Gastroesophageal sphincter (tissue), 4 donors: ENCODE data around the gene TATDN2. TPM values are rescaled to one million over a fixed set of nuclear protein-coding genes. Genes with fewer than 3 reads are reported as not detected.

ENCODE experiments used
- ATAC-seq: fragments of 150-250 bp; one replicate; pipeline ENCODE4 v1.9.1; 2016; ENCODE audit warnings: mild to moderate bottlenecking, moderate library complexity
- H3K27ac ChIP-seq, 4 donors: fragments of 200-600 bp; sonication (generic) in 3 of 4; 1 replicate in 3 of 4; 2 replicates in 1 of 4; pipeline ENCODE4 v1.5.1; 2016 to 2019
- H3K27me3 ChIP-seq: fragments of 200-600 bp; sonication (generic); one replicate; pipeline ENCODE4 v1.5.1; 2019
- H3K36me3 ChIP-seq, 2 donors: fragments of 200-600 bp; sonication (generic); one replicate each; pipeline ENCODE4 v1.5.1; 2019; ENCODE audit warnings: control low read depth in 1 of 2
- H3K4me1 ChIP-seq, 3 donors: fragments of 200-600 bp; sonication (generic); 1 replicate in 2 of 3; 2 replicates in 1 of 3; pipeline ENCODE4 v1.5.1; 2016 to 2019; ENCODE audit warnings: control low read depth in 2 of 3
- H3K4me3 ChIP-seq, 2 donors: fragments of 200-600 bp; sonication (generic); one replicate each; pipeline ENCODE4 v1.5.1; 2019; ENCODE audit warnings: mild to moderate bottlenecking in 1 of 2, moderate library complexity in 1 of 2
- H3K9me3 ChIP-seq, 3 donors: fragments of 200-600 bp; sonication (generic); one replicate each; pipeline ENCODE4 v1.5.1; 2017 to 2019; ENCODE audit warnings: control low read depth in 2 of 3
- CTCF ChIP-seq, 4 experiments: fragments of 200-600 bp in 2 of 4; fragments of 450-650 bp in 2 of 4; sonication (generic) in 1 of 4; IDR thresholded peaks; one replicate each; pipeline ENCODE4 v1.5.1; 2017 to 2019; ENCODE audit warnings: antibody characterized with exemption in 4 of 4, mild to moderate bottlenecking in 2 of 4, moderate library complexity in 2 of 4
- EP300 ChIP-seq: sonication (generic); formaldehyde crosslinking; IDR thresholded peaks from one replicate; pipeline ENCODE4 v1.6.1; 2017; ENCODE audit warnings: antibody characterized with exemption, mild to moderate bottlenecking
- POLR2A ChIP-seq, 2 donors: fragments of 450-650 bp; IDR thresholded peaks; one replicate each; pipeline ENCODE4 v1.6.1; 2017; ENCODE audit warnings: antibody characterized with exemption in 2 of 2, mild to moderate bottlenecking in 2 of 2, moderate library complexity in 1 of 2
- POLR2AphosphoS5 ChIP-seq: sonication (generic); formaldehyde crosslinking; IDR thresholded peaks from one replicate; pipeline ENCODE4 v1.6.1; 2017; ENCODE audit warnings: antibody characterized with exemption
- WGBS, 2 donors: methylation state at CpG; one replicate each; pipeline ENCODE4 v1.1.5; 2018; ENCODE audit warnings: low coverage in 1 of 2; 5-methylcytosine and 5-hydroxymethylcytosine counted together
- total RNA-seq, 4 donors: library from RNA; depleted of rRNA; stranded (reverse); fragments of >200 nt; gene quantifications; one replicate each; pipeline ENCODE4 v1.1.0, GENCODE V29; 2016

TATDN2 gene
- total RNA-seq, 4 donors from 2014 or later = 10.0 to 28.4 (median 22.6) TPM

- no peaks in the 10 kb centered on the region for H3K4me1 ChIP-seq
- no peaks in the 10 kb centered on the region for H3K9me3 ChIP-seq
- H3K4me3 ChIP-seq = no peak overlapping the region
- H3K27ac ChIP-seq = no peak overlapping the region
- H3K27me3 ChIP-seq = no peaks in the 10 kb centered on the region
- TF ChIP-seq POLR2AphosphoS5 = no peak
- no peak for TF ChIP-seq EP300
- TF ChIP-seq POLR2A (IDR thresholded peaks at IDR 0.05) = no peak
- TF ChIP-seq CTCF (IDR thresholded peaks at IDR 0.05) = no peak
- 84 to 89% methylated on average over 5 to 8 of the region's 9 CpGs for WGBS, 2 donors
- peaks cover 0 to 85% of the 10 kb centered on the region in 2 donors for H3K36me3 ChIP-seq
- ATAC-seq = no peak
These were observed 51.8 kb downstream of the TATDN2 start for GRCh38 chr3:10300087-10300486.

- H3K4me1 ChIP-seq = no peaks in the 10 kb centered on the region
- H3K4me3 ChIP-seq = no peak overlapping the region
- no peak for ATAC-seq
- H3K36me3 ChIP-seq = peaks cover 0 to 95% of the 10 kb centered on the region in 2 donors
- 74% methylated on average over 8 to 9 of the region's 9 CpGs for WGBS, 2 donors
- no peak overlapping the region for H3K27ac ChIP-seq
- TF ChIP-seq CTCF (IDR thresholded peaks at IDR 0.05) = no peak
- TF ChIP-seq POLR2A (IDR thresholded peaks at IDR 0.05) = no peak
- TF ChIP-seq EP300 = no peak
- no peak for TF ChIP-seq POLR2AphosphoS5
- no peaks in the 10 kb centered on the region for H3K27me3 ChIP-seq
- no peaks in the 10 kb centered on the region for H3K9me3 ChIP-seq
These were observed 54.8 kb downstream of the TATDN2 start for GRCh38 chr3:10303105-10303504.

- Histone ChIP-seq H3K9me3 (no peaks in the 10 kb centered on the region), H3K4me3 (no peak overlapping the region), H3K36me3 (peaks cover 0 to 96% of the 10 kb centered on the region in 2 donors), H3K4me1 (no peaks in the 10 kb centered on the region), H3K27me3 (no peaks in the 10 kb centered on the region), H3K27ac (no peak overlapping the region)
- TF ChIP-seq EP300 (no peak), POLR2AphosphoS5 (no peak), CTCF (IDR thresholded peaks at IDR 0.05) (no peak), POLR2A (IDR thresholded peaks at IDR 0.05) (no peak)
- WGBS, 2 donors = 82 to 100% methylated on average over 1 to 3 of the region's 8 CpGs
- ATAC-seq = no peak
These were observed 55.5 kb downstream of the TATDN2 start for GRCh38 chr3:10303785-10304184.

- Histone ChIP-seq H3K4me3 (no peak overlapping the region), H3K27me3 (no peaks in the 10 kb centered on the region), H3K27ac (no peak overlapping the region), H3K9me3 (no peaks in the 10 kb centered on the region), H3K4me1 (no peaks in the 10 kb centered on the region), H3K36me3 (peaks cover 0 to 94% of the 10 kb centered on the region in 2 donors)
- ATAC-seq = no peak
- TF ChIP-seq POLR2AphosphoS5 (no peak), POLR2A (IDR thresholded peaks at IDR 0.05) (no peak), EP300 (no peak), CTCF (IDR thresholded peaks at IDR 0.05) (no peak)
- 93% methylated on average over 4 of the region's 8 CpGs; no CpG with 5 or more reads in 1 of the 2 donors for WGBS, 2 donors
These were observed 56.6 kb downstream of the TATDN2 start for GRCh38 chr3:10304905-10305304.

- no peak for ATAC-seq
These were observed 57.2 kb downstream of the TATDN2 start for GRCh38 chr3:10305331-10305902.

More at GRCh38 chr3:10305331-10305902, 57.2 kb downstream of the TATDN2 start:
- Histone ChIP-seq H3K27me3 (no peaks in the 10 kb centered on the region), H3K4me3 (no peak overlapping the region), H3K27ac (no peak overlapping the region), H3K9me3 (no peaks in the 10 kb centered on the region), H3K4me1 (no peaks in the 10 kb centered on the region), H3K36me3 (peaks cover 0 to 94% of the 10 kb centered on the region in 2 donors)
- 100% methylated on average over 1 to 2 of the region's 4 CpGs for WGBS, 2 donors
- TF ChIP-seq POLR2A (IDR thresholded peaks at IDR 0.05) (no peak), EP300 (no peak), POLR2AphosphoS5 (no peak), CTCF (IDR thresholded peaks at IDR 0.05) (no peak)
